Stimulated activated CD8-positive, alpha-beta memory T cell treated with anti-CD3 and anti-CD28 coated beads, Interleukin-7, amount 100 ng/mL, for 1 hour (primary cell): ENCODE measurements around the gene CFAP77.
A peak's percentile ranks its signal among the peaks of the same experiment; 100 is the strongest.

Source experiments
- DNase-seq, 2 donors: peaks; one replicate each; pipeline ENCODE4 v3.0.0-alpha.2; 2020; ENCODE audit warnings: low read depth in 2 of 2

The CFAP77 gene

GRCh38 chr9:132451276-132451675, 41.3 kb downstream of the CFAP77 start:
- DNase-seq: no peak

- DNase-seq: no peak
Measured at GRCh38 chr9:132456241-132456640, 46.2 kb downstream of the CFAP77 start.

GRCh38 chr9:132457504-132458236, 47.7 kb downstream of the CFAP77 start:
- DNase-seq: no peak

GRCh38 chr9:132458432-132458831, 48.4 kb downstream of the CFAP77 start:
- no peak for DNase-seq

- no peak for DNase-seq
Measured at GRCh38 chr9:132459661-132460060, 49.6 kb downstream of the CFAP77 start.

- no peak for DNase-seq
Measured at GRCh38 chr9:132460240-132460639, 50.2 kb downstream of the CFAP77 start.

- DNase-seq: no peak
Measured at GRCh38 chr9:132461281-132461896, 51.4 kb downstream of the CFAP77 start.

- no peak for DNase-seq
Measured at GRCh38 chr9:132461971-132462370, 52.0 kb downstream of the CFAP77 start.

GRCh38 chr9:132464547-132464946, 54.5 kb downstream of the CFAP77 start:
- DNase-seq: no peak

GRCh38 chr9:132465131-132465635, 55.2 kb downstream of the CFAP77 start:
- DNase-seq: no peak

GRCh38 chr9:132472199-132472598, 62.2 kb downstream of the CFAP77 start:
- DNase-seq: no peak

GRCh38 chr9:132472599-132472998, 62.6 kb downstream of the CFAP77 start:
- no peak for DNase-seq

GRCh38 chr9:132474253-132474652, 64.2 kb downstream of the CFAP77 start:
- no peak for DNase-seq

- no peak for DNase-seq
Measured at GRCh38 chr9:132478353-132479050, 68.5 kb downstream of the CFAP77 start.

GRCh38 chr9:132479733-132480132, 69.7 kb downstream of the CFAP77 start:
- DNase-seq: no peak

GRCh38 chr9:132481053-132481849, 71.2 kb downstream of the CFAP77 start:
- no peak for DNase-seq

GRCh38 chr9:132482196-132482813, 72.3 kb downstream of the CFAP77 start:
- no peak for DNase-seq

- no peak for DNase-seq
Measured at GRCh38 chr9:132485393-132485792, 75.4 kb downstream of the CFAP77 start.

- peak; percentile 3 to 12 for DNase-seq
Measured at GRCh38 chr9:132486706-132487350, 76.8 kb downstream of the CFAP77 start.

- no peak for DNase-seq
Measured at GRCh38 chr9:132487351-132487791, 77.4 kb downstream of the CFAP77 start.
